GM10266 (cell line): ENCODE measurements around the gene PLAAT5.
A peak's percentile ranks its signal among the peaks of the same experiment; 100 is the strongest.

Source experiments
- DNase-seq: peaks from one replicate; pipeline ENCODE4 v3.0.0; 2012; ENCODE audit errors: extremely low spot score
- CTCF ChIP-seq: IDR thresholded peaks from 2 replicates; pipeline ENCODE4 v1.5.1; 2012; ENCODE audit warnings: mild to moderate bottlenecking, low read depth; ENCODE audit not compliant: control insufficient read depth, insufficient read depth; ENCODE audit errors: missing control alignments

The PLAAT5 gene

GRCh38 chr11:63480039-63480438 is 10.9 kb downstream of the PLAAT5 start:
- no peak for DNase-seq

GRCh38 chr11:63478896-63479295 is 12.1 kb downstream of the PLAAT5 start:
- peak; percentile 80 for DNase-seq
- TF ChIP-seq CTCF, result peak; percentile 81

More at GRCh38 chr11:63480039-63480438, 10.9 kb downstream of the PLAAT5 start:
- no peak for TF ChIP-seq CTCF

GRCh38 chr11:63476618-63477017 is 14.3 kb downstream of the PLAAT5 start:
- no peak for DNase-seq
- TF ChIP-seq CTCF, result no peak

- no peak for DNase-seq
- no peak for TF ChIP-seq CTCF
These were observed 18.6 kb downstream of the PLAAT5 start for GRCh38 chr11:63472372-63472771.

GRCh38 chr11:63470311-63470710 is 20.7 kb downstream of the PLAAT5 start:
- TF ChIP-seq CTCF, result no peak
- no peak for DNase-seq

GRCh38 chr11:63462137-63462536 is 28.8 kb downstream of the PLAAT5 start:
- no peak for TF ChIP-seq CTCF
- no peak for DNase-seq

- no peak for TF ChIP-seq CTCF
- DNase-seq, result no peak
These were observed 31.4 kb downstream of the PLAAT5 start for GRCh38 chr11:63459586-63459985.
